ENCODE measurements around the gene PDLIM7.

GRCh38 chr5:177527595-177527994 lies 30.2 kb upstream of the PDLIM7 start:
- no peak for TF ChIP-seq POLR2AphosphoS5 (IDR thresholded peaks at IDR 0.05; ENCODE audit: low read depth)
- no peak for TF ChIP-seq CTCF (conservative IDR thresholded peaks at IDR 0.05; ENCODE audit: low read depth in 2 of 2)
- TF ChIP-seq EZH2 (IDR thresholded peaks at IDR 0.05; ENCODE audit: low read depth, unreplicated experiment), result no peak
- no peak for TF ChIP-seq ETS1 (IDR thresholded peaks at IDR 0.05)
- TF ChIP-seq REST (IDR thresholded peaks at IDR 0.05; ENCODE audit: unreplicated experiment), result no peak
- TF ChIP-seq EZH2phosphoT487 (IDR thresholded peaks at IDR 0.05; ENCODE audit: unreplicated experiment), result no peak
- TF ChIP-seq JUNB (IDR thresholded peaks at IDR 0.05; ENCODE audit: unreplicated experiment), result no peak
- no peak for TF ChIP-seq CREB1 (CRISPR knock-in tag; IDR thresholded peaks at IDR 0.05; ENCODE audit: low read depth)
- no peak for TF ChIP-seq NANOG (IDR thresholded peaks at IDR 0.05; ENCODE audit: borderline replicate concordance)
- no peak for TF ChIP-seq STAT1 (IDR thresholded peaks at IDR 0.05; ENCODE audit: unreplicated experiment)
- TF ChIP-seq ZNF331 (CRISPR knock-in tag; IDR thresholded peaks at IDR 0.05; ENCODE audit: low read depth), result no peak
